ENCODE results near the gene FHL2.

FHL2 gene

DNA sequence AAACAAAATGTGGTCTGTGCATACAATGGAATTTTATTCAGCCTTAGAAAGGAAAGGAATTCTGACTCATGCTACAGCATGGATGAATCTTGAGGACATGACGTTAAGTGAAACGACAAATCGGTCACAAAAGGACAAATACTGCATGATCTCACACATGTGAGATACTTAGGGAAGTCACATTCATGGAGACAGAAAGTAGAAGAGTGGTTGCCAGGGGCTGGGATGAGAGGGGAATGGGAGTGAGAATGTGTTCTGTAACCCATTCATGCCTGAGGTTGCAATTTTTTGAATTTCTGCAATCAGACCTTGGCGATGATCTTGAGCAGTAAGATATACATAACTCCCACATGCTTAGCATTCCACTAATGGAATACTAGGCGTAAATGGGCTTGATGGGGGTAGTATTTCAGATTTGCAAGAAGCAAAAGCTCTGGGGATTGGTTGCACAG, 22.0 kb downstream of the FHL2 start:
- peak; percentile 51 for DNase-seq

DNA sequence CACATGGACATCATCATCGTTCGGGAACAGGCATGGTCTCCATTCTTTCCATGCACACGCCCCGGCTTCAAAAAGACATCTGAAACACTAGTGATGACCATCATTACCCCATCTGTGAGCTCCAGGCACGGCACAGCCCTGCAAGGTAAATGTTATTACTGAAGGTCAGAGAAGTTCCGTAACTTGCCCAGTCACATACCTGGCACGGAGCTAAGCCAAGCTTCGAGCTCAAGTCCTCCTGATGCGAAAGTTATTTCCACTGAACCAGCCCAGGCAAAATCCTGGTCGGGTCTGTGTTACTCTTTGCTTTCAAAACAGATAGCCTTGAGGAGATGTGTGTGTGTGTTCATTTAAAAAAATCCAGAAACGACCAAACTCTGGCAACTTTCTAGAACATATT, 22.8 kb downstream of the FHL2 start:
- no peak for DNase-seq

DNA sequence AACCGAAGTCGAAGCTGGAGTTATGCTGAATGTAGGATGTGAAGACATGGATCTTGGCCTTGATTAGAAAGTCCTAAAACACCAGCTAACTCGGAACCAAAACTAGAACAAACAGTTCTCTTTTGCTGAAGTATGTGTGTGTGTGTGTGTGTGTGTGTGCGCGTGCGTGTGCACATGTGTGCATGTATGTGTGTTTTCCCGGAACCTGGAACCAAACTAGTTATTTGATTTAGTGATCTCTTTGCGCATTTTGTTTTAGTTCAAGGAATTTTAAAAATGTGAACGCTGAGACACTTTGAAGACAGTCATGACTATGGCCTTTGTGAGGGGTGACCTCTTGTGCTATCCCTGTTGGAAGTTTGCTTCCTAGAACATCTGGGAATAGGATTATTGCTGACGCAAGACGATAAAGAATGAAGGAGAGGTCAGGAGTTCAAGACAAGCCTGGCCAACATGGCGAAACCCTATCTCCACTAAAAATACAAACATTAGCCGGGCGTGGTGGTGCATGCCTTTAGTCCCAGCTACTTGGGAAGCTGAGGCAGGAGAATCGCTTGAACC, 23.8 kb downstream of the FHL2 start:
- DNase-seq, result no peak

DNA sequence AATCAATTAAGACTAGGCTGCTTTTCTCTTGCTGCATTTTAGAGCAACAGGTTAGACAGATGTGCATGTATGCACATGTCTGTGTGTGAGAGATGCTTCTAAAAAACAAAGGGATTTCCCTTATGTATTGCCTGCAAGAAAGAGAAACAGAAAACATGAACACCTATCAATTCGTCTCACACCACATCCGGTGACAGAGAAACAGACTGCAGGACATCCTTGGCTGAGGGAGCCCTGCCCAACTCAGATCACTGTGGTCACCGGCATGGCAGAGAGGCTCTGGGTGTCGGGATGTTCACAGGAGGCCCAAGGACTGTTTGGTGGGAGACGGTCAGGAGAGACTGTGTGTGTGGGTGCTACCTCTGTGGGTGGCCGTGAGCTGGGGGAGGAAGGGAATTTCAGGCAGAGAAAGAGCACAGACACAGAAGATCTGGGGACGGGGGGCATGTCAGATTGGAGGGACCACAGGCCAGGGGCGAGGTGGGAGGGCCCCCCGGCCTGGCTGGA, 24.9 kb downstream of the FHL2 start:
- DNase-seq, result no peak

DNA sequence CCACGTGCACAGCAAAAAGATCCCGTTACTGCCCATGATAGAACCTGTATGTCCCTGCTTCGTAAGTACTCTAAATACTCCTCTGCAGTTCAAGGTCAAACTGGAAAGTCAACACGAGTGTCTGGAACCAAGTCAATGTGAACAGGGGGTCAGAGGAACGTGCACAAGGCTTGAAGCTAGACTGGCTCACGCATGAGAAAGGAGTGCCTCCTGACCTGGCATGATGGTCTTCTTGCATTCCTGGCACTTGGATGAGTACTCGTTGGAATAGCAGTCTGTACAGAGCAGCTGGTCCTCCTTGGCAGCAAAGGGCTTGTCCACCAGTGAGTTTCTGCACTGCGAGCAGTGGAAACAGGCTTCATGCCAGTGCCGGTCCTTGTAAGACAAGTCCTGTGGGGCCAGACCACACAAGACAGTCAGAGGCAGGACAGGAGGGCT, 25.5 kb downstream of the FHL2 start:
- no peak for DNase-seq

DNA sequence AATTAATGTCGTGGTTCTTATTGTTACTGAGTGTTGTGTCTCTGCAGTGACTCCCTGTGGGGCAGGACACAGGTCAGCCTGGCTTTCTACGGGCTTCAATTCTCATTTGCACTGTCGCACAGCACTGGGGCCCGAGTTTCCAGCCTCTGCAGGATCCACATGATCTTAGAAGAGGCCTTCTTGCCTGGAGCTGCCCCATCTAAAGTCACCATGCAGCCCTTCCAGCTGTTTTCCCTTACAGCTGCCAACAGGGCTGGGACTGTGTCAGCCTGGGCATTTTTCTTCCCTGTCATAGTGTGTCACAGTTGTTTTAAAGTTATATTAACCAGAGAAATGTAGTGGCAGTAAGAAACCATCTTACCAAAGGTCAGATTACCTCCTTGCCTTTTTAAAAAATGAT, 27.0 kb downstream of the FHL2 start:
- DNase-seq, result no peak

DNA sequence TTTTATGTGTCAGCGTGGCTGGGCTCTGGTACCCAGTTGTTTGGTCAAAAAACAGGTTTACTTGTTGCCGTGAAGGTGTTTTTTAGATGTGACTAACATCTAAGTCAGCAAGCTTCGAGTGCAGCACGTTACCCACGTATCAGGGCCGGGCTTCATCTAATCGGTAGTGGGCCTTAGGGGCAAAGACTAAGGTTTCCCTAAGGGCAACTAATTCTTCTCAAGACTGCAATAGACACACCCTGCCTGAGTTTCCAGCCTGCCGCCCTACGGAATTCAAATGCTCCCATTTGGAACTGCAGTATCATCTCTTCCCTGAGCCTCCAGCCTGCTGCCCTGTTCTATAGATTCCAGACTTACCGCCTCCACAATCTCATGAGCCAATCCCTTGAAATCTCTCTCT, 27.7 kb downstream of the FHL2 start:
- DNase-seq, result no peak

DNA sequence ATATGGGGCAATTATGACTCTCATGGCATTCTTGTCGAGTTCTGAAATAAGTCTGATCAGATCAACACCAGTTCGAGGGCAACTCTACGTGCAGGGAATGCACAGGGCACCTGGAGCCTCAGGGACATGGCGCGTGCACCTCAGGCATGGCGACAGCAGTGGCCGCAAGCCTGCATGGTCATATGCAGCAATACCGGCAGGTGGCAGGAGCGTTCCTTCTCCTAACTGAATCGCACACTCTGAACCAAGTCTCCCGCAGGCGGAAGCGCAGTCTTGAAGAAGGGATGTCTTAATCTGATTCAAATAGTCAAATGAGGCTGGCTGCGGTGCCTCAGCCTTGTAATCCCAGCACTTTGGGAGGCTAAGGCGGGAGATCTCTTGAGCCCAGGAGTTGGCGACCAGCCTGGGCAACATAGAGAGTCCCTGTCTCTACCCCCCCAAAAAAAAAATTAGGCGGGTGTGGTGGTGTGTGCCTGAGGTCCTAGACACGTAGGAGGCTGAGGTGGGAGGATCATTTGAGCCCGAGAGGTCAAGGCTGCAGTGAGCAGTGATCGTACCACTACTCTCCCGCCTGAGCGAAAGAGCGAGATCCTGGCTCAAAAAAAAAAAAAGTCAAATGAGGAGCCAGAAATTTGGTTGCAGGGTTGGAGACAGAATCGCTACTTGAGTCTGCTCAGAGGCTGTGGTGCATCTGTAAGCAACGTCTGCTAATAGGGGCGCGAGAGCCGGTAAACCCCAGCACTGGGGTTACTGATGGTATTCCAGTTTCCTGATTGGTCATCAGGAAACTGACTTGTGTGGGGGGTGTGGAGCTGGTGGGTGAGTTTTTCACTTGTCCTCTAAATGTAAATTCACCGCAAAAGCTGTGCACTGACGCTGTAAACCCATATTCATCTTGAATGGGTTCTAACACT, 28.8 kb downstream of the FHL2 start:
- peak; percentile 71 for DNase-seq

DNA sequence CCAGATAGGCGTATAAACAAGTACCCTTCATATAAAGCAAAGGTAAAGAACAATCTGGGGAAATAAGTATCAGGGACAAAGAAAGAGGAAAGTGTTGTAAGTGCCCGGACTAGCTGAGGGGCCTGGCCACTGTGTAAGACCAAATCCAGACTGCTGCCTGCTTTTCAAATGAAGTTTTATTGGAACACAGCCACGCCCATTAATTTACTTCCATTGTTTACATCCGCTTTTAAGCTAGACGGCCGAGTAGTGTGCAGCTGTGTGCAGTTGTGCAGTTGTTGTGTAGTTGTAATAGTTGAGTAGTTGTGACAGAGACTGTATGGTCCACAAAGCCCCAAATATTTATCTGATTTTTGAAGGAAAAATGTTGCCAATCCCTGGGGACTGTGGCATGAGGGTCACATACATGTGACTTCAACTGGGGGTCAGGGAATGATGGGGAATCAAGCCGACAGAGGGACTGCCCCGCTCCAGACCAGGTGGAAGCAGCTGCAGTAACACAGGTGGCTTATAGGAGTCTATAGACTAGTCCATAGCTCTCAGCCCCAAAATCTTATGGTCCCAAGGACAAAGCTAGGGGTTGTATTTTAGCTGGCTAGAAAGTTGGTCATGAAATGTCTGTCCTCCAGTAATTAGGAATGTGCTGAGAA, 30.0 kb downstream of the FHL2 start:
- no peak for DNase-seq

DNA sequence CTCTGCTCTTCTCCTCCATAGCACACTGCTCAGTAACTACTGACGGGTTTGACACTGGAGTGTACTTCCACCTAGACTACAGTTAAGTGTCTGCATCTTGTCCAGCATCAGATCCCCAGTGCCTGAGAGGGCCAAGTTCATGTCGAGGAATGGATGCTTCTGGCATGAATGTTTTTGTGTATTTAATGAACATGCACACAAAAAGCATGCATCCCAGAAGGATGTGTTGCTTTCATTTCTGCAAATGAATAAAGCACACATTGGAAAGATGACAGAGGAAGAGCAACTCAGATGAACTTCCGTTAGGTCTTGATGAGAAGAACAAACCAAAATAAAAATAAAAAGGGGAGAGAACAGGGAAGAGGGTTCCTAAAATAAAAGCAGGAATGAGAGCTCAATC, 33.6 kb downstream of the FHL2 start:
- DNase-seq, result no peak

DNA sequence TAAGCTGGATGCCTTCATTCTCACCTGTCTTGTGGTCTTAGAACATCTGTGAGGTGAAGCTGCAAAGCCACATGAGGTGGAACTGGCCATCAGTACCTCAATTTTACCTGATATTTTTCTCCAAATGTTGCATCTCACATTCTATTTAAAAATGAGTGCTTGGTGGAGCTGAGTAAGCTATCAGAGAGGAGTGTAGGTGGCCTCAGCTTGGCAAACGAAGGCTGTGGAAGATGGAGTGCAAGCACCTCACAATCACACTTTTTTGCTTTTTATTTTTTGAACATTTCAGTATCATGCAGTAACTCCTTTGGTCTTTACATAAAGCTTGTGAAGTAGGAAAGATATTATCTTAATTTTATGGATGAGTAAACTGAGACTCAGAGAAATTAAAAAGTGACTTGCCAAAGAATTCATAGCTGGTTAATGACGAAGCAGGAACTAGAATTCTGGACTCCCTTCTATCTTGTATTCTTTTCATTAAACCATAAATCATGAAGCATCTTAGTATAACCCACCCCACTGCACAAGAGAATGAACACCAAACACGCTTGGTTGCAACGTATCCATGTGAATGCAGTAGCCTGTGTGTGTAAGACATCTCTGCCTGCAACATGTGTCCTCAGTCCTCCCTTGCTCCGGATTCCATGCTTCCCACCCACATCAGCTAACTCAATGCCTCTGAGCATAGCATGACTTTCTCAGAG, 34.3 kb downstream of the FHL2 start:
- DNase-seq, result peak; percentile 31

DNA sequence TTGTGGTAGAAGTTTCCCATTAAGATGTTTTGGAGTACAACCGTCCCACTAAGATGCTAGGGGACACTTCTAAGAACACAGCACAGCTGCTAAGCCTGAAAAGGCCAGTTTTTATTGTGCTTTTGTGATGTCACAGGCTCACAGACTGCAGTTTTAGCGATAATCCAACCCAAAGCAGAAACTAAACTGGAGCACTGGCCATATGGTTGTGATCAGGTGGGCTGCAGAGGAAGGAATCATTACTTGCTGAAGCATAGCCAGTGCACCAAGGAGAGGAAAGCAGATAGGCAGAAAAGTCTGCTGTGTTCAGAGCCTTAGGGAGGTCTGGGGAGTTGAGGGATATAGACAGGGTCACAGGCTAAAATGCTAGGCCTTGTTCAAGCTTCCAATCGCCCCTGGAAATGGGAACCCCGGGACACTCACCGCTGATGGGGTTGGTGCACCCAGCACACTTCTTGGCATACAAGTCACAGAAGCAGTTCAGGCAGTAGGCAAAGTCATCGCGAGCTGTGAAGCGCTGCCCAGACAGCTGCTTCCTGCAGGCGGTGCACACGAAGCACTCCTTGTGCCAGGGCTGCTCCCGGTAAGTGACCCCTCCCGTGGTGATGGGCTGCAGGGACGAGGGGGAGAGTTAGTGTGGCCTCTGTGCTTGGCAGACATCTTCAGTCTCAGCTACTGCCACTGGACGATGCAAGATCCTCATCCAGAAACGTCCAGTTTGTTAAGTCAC, 35.8 kb downstream of the FHL2 start:
- DNase-seq, result no peak

DNA sequence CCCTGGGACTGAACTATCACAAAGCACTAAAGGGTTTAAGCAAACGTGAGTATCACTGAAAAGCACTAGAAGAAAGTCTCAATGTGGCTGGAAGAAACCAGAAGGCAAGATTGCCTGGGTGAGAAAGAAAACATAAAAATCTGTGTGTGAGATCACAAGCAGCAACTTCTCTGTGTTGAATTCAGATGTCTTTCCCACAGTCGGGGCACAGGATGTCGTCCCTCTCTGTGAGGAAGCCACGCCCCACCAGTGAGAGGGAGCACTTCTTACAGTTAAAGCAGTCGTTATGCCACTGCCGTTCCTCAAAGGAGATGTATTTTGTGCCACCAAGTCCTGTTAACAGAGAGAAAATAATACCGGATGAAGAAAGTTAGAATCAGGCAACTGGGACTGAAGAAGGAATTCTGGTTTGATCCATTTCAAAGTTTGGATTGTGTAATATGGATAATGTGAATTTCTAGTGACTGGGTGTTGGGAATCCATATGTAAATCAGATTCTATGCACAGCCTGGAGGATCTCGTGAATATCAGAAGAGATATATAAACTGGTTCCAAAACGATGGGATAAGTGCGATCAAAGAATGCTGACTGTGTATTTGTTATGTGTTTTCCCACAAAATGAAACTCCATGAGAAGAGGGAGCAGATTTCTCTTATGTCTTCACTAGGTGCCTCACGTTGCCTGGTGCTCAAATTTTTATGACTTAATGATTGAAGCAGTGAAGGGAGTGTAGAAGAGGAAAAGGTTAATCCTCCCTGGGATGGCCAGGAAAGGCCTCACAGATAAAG, 37.6 kb downstream of the FHL2 start:
- no peak for DNase-seq

DNA sequence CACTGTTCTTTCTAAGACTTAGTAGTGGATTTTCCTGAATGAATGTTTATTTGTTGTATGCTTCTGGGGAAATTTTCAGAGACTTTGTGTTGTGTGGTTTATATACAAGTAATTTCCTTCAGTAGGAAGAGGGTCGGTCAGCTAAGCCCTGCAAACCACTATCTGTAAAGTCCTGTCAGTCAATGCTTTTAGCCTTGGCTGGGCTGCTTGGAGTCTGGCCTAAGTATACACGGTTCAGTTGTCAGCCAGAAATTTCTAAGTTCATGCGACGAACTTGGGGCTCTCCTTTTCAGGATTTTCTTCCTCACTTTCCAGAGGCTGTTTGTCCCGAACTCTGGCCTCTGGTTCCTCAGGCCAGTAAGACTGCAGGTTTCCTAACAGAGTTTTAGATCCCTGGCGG, 40.3 kb downstream of the FHL2 start:
- DNase-seq, result no peak

DNA sequence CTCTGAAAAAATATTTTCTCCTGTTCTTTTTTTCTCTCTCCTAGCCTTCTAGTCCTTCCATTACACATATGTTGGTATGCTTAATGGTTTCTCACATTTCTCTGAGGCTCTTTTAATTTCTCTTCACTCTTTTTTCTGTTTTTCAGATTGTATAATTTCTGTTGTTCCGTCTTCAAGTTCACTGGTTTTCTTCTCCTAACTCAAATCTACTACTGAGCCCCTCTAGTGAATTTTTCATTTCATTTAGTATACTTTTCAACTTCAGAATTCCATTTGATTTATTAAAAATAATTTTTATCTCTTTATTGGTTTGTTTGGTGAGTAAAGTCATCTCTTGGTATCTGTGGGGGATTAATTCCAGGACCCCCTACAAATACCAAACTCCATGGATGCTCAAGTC, 41.7 kb downstream of the FHL2 start:
- no peak for DNase-seq

DNA sequence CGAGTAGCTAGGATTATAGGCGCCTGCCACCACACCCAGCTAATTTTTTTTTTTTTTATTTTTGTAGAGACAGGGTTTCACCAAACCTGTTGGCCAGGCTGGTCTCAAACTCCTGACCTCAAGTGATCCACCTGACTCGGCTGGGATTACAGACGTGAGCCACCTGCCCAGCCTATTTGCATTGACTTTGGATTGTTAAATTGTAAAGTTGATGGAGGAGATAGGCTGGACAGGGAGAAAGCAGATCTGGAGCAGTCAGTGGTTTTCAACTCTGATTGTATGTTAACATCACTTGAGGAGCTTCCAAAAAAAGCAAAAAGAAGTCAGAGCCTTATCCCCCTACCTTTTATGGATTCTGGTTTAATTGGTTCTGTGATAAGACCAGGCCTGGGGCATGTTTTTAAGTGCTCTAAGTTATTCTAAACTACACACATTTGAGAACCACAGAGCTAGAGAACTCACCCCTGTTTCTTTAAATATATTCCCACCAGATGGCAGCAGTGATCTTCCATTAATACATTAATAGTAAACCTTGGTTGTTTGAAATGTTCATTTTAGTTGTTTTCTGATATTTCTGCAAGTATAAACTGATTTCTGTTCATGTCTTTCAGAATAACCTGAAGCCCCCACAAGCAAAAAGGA, 54.0 kb downstream of the FHL2 start:
- peak; percentile 22 for DNase-seq

DNA sequence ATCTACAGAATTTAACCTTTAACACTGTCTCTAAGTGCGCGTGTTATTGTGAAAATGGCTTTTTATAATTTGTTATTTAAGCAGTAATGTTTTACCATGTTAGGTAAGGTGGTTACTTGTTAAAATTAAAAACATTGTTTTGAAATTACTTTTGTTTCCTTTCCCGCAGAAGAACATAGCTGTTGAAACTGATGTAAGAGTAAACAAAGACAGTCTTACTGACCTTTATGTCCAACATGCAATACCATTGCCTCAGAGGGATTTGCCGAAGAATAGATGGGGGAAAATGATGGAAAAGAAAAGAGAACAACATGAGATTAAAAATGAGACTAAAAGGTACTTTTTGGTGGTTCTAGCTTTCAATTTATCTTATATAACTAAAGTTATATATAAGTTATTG, 59.4 kb downstream of the FHL2 start:
- no peak for DNase-seq

DNA sequence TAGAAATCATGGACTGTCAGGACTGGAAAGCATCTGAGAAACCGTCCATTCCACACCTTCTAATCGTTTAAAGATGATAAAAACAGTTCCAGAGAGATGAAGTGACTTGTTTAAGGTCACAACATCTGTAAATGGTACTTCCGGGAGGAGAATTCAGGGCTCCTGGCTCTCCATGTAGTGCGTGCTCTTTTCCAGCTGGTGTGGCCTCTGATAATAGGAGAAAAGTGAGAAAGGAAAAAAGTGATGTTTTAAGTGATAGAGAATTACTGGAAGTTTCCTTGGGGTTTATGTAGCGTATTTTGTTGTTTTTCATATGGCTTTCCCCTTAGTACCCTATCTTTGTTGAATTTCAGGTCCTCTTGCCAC, 60.8 kb downstream of the FHL2 start:
- no peak for DNase-seq

DNA sequence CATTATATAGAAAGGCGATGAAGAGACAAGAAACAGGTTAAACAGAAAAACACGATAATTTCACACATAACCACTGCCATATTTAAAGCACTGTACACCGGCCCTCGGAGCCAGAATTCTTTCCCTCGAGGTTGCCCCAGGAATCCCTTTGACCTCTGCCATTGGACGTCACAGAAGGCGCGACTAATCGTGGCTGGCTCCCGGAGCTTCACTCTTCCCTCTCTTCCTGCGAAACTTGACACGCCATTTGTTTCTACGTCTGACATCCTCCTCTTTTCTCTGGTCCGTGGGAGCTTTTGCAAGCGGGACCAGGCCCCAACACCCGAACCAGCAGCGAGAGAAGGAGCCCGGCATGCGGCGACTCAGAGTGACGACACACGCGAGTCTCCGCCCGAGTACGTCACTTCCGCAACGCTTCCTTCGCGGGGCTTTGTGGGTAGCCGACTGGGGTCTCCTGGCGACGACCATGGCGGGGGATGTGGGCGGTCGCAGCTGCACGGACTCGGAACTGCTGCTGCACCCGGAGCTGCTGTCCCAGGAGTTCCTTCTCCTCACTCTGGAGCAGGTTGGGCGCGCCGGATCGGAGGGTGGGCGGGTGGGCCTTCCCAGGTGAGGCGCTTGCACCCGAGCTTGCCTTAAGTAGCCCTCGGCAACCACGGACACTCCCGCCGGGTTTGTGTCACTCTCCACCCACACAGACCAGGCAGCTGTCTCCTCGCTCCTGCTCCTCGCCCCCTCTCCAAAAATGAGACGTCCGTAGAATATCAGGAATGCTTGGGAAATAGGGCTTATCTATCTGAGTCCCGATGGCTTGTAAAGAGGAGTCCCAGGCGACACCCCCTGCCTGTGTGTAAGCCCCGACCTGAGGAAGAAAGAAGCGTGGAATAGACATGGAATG, 61.5 kb downstream of the FHL2 start, which contains the start of gene C2orf49:
TSS of gene C2orf49 (plus strand) at position 419 of the 898 bp plus-strand sequence. CDS start at position 467, 48 bp downstream.
- DNase-seq, result peak; percentile 92

DNA sequence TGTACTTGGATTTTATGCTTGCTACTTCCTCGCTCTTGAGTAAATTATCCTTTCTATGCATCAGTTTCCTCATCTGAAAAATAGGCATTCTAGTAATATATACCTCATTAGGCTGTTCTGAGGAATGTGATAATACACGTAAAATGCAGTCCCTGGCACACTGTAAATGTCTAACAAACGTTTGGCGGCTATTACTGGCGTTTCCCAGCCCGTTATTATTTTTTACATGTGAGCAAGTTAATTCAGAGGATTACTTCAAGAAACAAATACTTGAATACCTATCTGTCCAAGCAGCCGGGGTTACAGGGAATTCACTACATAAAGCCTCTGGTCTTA, 62.1 kb downstream of the FHL2 start:
- DNase-seq, result no peak

Measured in kidney glomerular epithelial cell (primary cell).